ENCODE results near the gene FGF14. TPM values are rescaled to one million over a fixed set of nuclear protein-coding genes. Genes with fewer than 3 reads are reported as not detected.

Gene FGF14
- total and polyA plus RNA-seq, 3 experiments from 2014 or later: not detected

DNA sequence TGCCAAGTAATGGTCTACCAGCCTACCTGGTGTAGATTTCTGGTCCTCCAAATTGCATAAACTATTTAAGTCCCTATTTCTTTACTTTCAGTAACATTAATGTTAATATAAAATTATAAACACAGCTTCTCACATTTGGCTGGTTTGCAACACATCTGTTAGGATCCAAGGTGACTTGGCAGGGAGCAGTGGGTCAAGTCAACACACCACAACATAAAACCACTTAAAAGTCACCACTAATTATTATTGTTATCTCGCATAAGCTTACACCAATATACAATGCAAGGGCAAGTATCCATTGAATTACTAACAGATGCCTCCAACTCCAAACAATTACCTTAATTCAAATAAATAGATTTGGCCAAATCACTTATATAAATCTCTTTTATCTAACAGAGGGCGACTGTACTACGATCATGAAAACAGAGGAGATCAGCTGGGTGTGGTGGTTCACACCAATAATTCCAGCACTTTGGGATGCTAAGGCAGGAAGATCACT lies 74.7 kb downstream of the FGF14 start:
- no peak for DNase-seq
- H3K4me1 ChIP-seq (ENCODE audit: insufficient read depth, low read length): no peaks in the 10 kb centered on the region
- peaks cover 2 to 9% of the 10 kb centered on the region in 2 donors for H3K27me3 Mint-ChIP-seq
- no peaks in the 10 kb centered on the region for H3K36me3 ChIP-seq (ENCODE audit: insufficient read depth, low read length)
- CTCF ChIA-PET: no interaction called here
- POLR2A ChIA-PET: no interaction called here
- H3K27ac Mint-ChIP-seq: no peak overlapping the region
- H3K4me3 Mint-ChIP-seq: no peak overlapping the region
- no peaks in the 10 kb centered on the region for H3K9me3 Mint-ChIP-seq
- no peaks in the 10 kb centered on the region for H3K27me3 ChIP-seq (ENCODE audit: insufficient read depth, low read length, poor library complexity, severe bottlenecking)
- no peak overlapping the region for H3K4me3 ChIP-seq (ENCODE audit: low read length)
- H3K27ac ChIP-seq (ENCODE audit: low read depth, low read length): no peak overlapping the region
- H3K36me3 Mint-ChIP-seq: no peaks in the 10 kb centered on the region
- no peaks in the 10 kb centered on the region for H3K4me1 Mint-ChIP-seq
- no peaks in the 10 kb centered on the region for H3K9me3 ChIP-seq (ENCODE audit: low read length)

GRCh38 chr13:102326381-102327118 lies 75.3 kb downstream of the FGF14 start:
- Mint-ChIP-seq H3K36me3 (no peaks in the 10 kb centered on the region), H3K27me3 (peaks cover 2 to 9% of the 10 kb centered on the region in 2 donors)
- POLR2A ChIA-PET: no interaction called here

DNA sequence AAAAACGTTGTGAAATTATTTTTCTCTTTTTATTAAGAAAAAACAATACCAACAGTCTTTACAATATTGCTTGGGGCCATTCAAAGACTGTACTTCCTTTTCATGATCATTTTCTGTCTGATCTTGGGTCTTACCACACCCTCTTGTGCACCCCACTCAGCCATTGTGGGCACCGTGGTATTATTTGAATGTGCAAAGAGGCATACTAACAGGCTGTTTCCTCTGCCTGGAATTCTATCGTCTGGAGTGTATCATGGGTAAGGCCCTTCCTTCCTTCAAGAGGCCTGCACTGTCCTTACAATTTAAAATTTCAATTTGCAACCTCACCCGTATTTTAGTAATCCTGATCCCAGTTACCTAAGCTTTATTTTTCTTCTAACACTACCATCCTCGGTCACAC lies 76.5 kb downstream of the FGF14 start:
- Histone ChIP-seq H3K4me1 (ENCODE audit: insufficient read depth, low read length) (no peaks in the 10 kb centered on the region), H3K36me3 (ENCODE audit: insufficient read depth, low read length) (no peaks in the 10 kb centered on the region), H3K4me3 (ENCODE audit: low read length) (no peak overlapping the region), H3K27me3 (ENCODE audit: insufficient read depth, low read length, poor library complexity, severe bottlenecking) (no peaks in the 10 kb centered on the region), H3K9me3 (ENCODE audit: low read length) (no peaks in the 10 kb centered on the region), H3K27ac (ENCODE audit: low read depth, low read length) (no peak overlapping the region)
- Mint-ChIP-seq H3K27me3 (peaks cover 2 to 6% of the 10 kb centered on the region in 2 donors), H3K36me3 (no peaks in the 10 kb centered on the region), H3K4me1 (no peaks in the 10 kb centered on the region), H3K9me3 (no peaks in the 10 kb centered on the region), H3K4me3 (no peak overlapping the region), H3K27ac (no peak overlapping the region)
- ChIA-PET CTCF (no interaction called here), POLR2A (no interaction called here)
- no peak for DNase-seq

More at GRCh38 chr13:102326381-102327118, 75.3 kb downstream of the FGF14 start:
- Histone ChIP-seq H3K27ac (ENCODE audit: low read depth, low read length) (no peak overlapping the region), H3K4me1 (ENCODE audit: insufficient read depth, low read length) (no peaks in the 10 kb centered on the region), H3K4me3 (ENCODE audit: low read length) (no peak overlapping the region), H3K9me3 (ENCODE audit: low read length) (no peaks in the 10 kb centered on the region), H3K27me3 (ENCODE audit: insufficient read depth, low read length, poor library complexity, severe bottlenecking) (no peaks in the 10 kb centered on the region), H3K36me3 (ENCODE audit: insufficient read depth, low read length) (no peaks in the 10 kb centered on the region)
- no peak overlapping the region for H3K4me3 Mint-ChIP-seq
- CTCF ChIA-PET: no interaction called here
- no peaks in the 10 kb centered on the region for H3K9me3 Mint-ChIP-seq
- H3K27ac Mint-ChIP-seq: no peak overlapping the region
- DNase-seq: no peak
- no peaks in the 10 kb centered on the region for H3K4me1 Mint-ChIP-seq

DNA sequence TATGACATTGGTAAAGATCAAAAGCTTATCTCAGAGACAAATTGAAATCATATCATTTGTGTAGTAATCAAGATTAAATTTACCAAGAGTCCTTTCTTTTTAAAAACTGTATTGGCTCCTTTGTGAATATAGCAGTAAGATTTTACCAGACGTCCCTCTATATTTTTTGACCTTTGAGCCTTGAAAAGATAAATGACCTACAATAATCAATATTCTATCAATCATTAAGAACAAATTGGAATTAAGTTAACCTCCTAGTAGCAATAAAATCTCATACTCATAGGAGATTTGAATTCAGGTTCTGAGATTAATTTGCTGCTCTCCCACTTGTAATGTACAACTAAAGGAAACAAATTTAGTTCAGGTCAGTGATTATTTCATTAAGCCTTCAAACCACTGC lies 78.3 kb downstream of the FGF14 start:
- Histone ChIP-seq H3K27me3 (ENCODE audit: insufficient read depth, low read length, poor library complexity, severe bottlenecking) (no peaks in the 10 kb centered on the region), H3K4me3 (ENCODE audit: low read length) (no peak overlapping the region), H3K36me3 (ENCODE audit: insufficient read depth, low read length) (no peaks in the 10 kb centered on the region), H3K9me3 (ENCODE audit: low read length) (no peaks in the 10 kb centered on the region), H3K4me1 (ENCODE audit: insufficient read depth, low read length) (no peaks in the 10 kb centered on the region), H3K27ac (ENCODE audit: low read depth, low read length) (no peak overlapping the region)
- Mint-ChIP-seq H3K4me1 (no peaks in the 10 kb centered on the region), H3K36me3 (no peaks in the 10 kb centered on the region), H3K27ac (no peak overlapping the region), H3K27me3 (peaks cover 0 to 6% of the 10 kb centered on the region in 2 donors), H3K9me3 (no peaks in the 10 kb centered on the region), H3K4me3 (no peak overlapping the region)
- POLR2A ChIA-PET: no interaction called here
- DNase-seq: no peak
- CTCF ChIA-PET: no interaction called here

- H3K27me3 Mint-ChIP-seq: peaks cover 0 to 6% of the 10 kb centered on the region in 2 donors
- ChIA-PET CTCF (no interaction called here), POLR2A (no interaction called here)
- no peaks in the 10 kb centered on the region for H3K4me1 Mint-ChIP-seq
- H3K9me3 Mint-ChIP-seq: no peaks in the 10 kb centered on the region
- Histone ChIP-seq H3K9me3 (ENCODE audit: low read length) (no peaks in the 10 kb centered on the region), H3K27me3 (ENCODE audit: insufficient read depth, low read length, poor library complexity, severe bottlenecking) (no peaks in the 10 kb centered on the region), H3K4me3 (ENCODE audit: low read length) (no peak overlapping the region), H3K36me3 (ENCODE audit: insufficient read depth, low read length) (no peaks in the 10 kb centered on the region), H3K4me1 (ENCODE audit: insufficient read depth, low read length) (no peaks in the 10 kb centered on the region), H3K27ac (ENCODE audit: low read depth, low read length) (no peak overlapping the region)
- no peak overlapping the region for H3K4me3 Mint-ChIP-seq
- no peak for DNase-seq
- H3K36me3 Mint-ChIP-seq: no peaks in the 10 kb centered on the region
- no peak overlapping the region for H3K27ac Mint-ChIP-seq
Measured at GRCh38 chr13:102323012-102323411, 78.8 kb downstream of the FGF14 start.

DNA sequence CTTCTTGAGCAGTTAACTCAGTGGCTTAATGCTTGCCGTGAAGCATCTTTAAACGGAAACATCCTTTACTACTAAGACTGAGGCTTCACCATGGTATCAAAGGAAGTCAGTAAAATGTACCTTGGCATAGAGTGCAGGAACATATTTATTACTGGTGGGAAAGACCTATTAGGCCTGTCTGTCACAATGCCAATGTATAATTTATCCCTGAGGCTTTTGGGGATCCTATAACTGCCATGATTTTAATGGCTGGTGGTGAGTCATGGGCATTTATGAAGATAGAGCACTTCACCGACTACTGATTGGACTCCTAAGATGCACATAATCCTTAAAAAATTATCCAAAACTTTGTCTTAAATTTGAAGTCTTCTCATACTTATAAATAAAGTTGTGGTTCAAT lies 79.6 kb downstream of the FGF14 start:
- no peaks in the 10 kb centered on the region for H3K4me1 Mint-ChIP-seq
- Histone ChIP-seq H3K27me3 (ENCODE audit: insufficient read depth, low read length, poor library complexity, severe bottlenecking) (no peaks in the 10 kb centered on the region), H3K9me3 (ENCODE audit: low read length) (no peaks in the 10 kb centered on the region), H3K36me3 (ENCODE audit: insufficient read depth, low read length) (no peaks in the 10 kb centered on the region), H3K27ac (ENCODE audit: low read depth, low read length) (no peak overlapping the region), H3K4me1 (ENCODE audit: insufficient read depth, low read length) (no peaks in the 10 kb centered on the region), H3K4me3 (ENCODE audit: low read length) (no peak overlapping the region)
- H3K9me3 Mint-ChIP-seq: no peaks in the 10 kb centered on the region
- ChIA-PET CTCF (no interaction called here), POLR2A (no interaction called here)
- H3K4me3 Mint-ChIP-seq: no peak overlapping the region
- H3K27me3 Mint-ChIP-seq: peaks cover 0 to 6% of the 10 kb centered on the region in 2 donors
- H3K36me3 Mint-ChIP-seq: no peaks in the 10 kb centered on the region
- H3K27ac Mint-ChIP-seq: no peak overlapping the region
- no peak for DNase-seq

GRCh38 chr13:102318233-102318632 lies 83.6 kb downstream of the FGF14 start:
- DNase-seq: no peak
- peaks cover 0 to 2% (median 1%) of the 10 kb centered on the region in 3 donors for H3K4me1 Mint-ChIP-seq
- H3K9me3 ChIP-seq (ENCODE audit: low read length): no peaks in the 10 kb centered on the region
- H3K4me3 ChIP-seq (ENCODE audit: low read length): no peak overlapping the region
- peaks cover 3 to 10% of the 10 kb centered on the region in 2 donors for H3K27me3 Mint-ChIP-seq
- H3K4me3 Mint-ChIP-seq: no peak overlapping the region
- H3K36me3 ChIP-seq (ENCODE audit: insufficient read depth, low read length): no peaks in the 10 kb centered on the region
- no peaks in the 10 kb centered on the region for H3K9me3 Mint-ChIP-seq
- no peak overlapping the region for H3K27ac Mint-ChIP-seq
- H3K27me3 ChIP-seq (ENCODE audit: insufficient read depth, low read length, poor library complexity, severe bottlenecking): no peaks in the 10 kb centered on the region
- POLR2A ChIA-PET: no interaction called here
- no peak overlapping the region for H3K27ac ChIP-seq (ENCODE audit: low read depth, low read length)
- no peaks in the 10 kb centered on the region for H3K36me3 Mint-ChIP-seq
- no peaks in the 10 kb centered on the region for H3K4me1 ChIP-seq (ENCODE audit: insufficient read depth, low read length)
- CTCF ChIA-PET: no interaction called here

DNA sequence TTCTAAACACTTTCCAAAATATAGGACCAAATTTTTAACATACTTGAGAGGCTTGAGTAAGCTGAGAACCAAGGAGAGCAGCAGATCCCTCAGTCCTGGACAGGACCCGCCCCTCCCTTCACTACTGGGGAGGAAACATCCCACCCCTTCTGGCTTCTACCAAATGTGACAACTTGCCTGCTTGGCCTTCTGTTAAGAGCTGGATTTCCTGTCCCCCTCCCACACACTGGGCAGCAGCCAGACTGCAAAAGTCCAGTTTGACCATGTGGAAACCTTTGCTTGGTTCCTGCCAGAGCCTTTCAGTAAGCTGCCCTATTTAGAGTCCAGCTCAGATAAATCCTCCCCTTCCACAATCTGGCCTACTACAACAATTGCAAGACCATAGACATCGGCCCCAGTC lies 84.3 kb downstream of the FGF14 start:
- DNase-seq: no peak
- Histone ChIP-seq H3K27ac (ENCODE audit: low read depth, low read length) (no peak overlapping the region), H3K27me3 (ENCODE audit: insufficient read depth, low read length, poor library complexity, severe bottlenecking) (no peaks in the 10 kb centered on the region), H3K36me3 (ENCODE audit: insufficient read depth, low read length) (no peaks in the 10 kb centered on the region), H3K4me1 (ENCODE audit: insufficient read depth, low read length) (no peaks in the 10 kb centered on the region), H3K4me3 (ENCODE audit: low read length) (no peak overlapping the region), H3K9me3 (ENCODE audit: low read length) (no peaks in the 10 kb centered on the region)
- H3K4me1 Mint-ChIP-seq: peaks cover 0 to 6% (median 5%) of the 10 kb centered on the region in 3 donors
- ChIA-PET POLR2A (no interaction called here), CTCF (no interaction called here)
- no peak overlapping the region for H3K27ac Mint-ChIP-seq
- H3K4me3 Mint-ChIP-seq: no peak overlapping the region
- H3K27me3 Mint-ChIP-seq: peaks cover 3 to 16% of the 10 kb centered on the region in 2 donors
- no peaks in the 10 kb centered on the region for H3K36me3 Mint-ChIP-seq
- H3K9me3 Mint-ChIP-seq: no peaks in the 10 kb centered on the region

Data from CD8-positive, alpha-beta memory T cell (primary cell).